Measurements from ENCODE around the gene SNCG.

GRCh38 chr10:86918022-86918471, 40.4 kb upstream of the SNCG start:
- TF ChIP-seq CTCF (IDR thresholded peaks at IDR 0.05) (no peak), POLR2A (IDR thresholded peaks at IDR 0.05) (no peak)
